Measurements from ENCODE around the gene FN3K. TPM values are rescaled to one million over a fixed set of nuclear protein-coding genes. Genes with fewer than 3 reads are reported as not detected.

The FN3K gene
- total and polyA plus RNA-seq, 2 of the 4 experiments (the other 2 are of a cell fraction): 0.90 to 2.9 TPM

DNA sequence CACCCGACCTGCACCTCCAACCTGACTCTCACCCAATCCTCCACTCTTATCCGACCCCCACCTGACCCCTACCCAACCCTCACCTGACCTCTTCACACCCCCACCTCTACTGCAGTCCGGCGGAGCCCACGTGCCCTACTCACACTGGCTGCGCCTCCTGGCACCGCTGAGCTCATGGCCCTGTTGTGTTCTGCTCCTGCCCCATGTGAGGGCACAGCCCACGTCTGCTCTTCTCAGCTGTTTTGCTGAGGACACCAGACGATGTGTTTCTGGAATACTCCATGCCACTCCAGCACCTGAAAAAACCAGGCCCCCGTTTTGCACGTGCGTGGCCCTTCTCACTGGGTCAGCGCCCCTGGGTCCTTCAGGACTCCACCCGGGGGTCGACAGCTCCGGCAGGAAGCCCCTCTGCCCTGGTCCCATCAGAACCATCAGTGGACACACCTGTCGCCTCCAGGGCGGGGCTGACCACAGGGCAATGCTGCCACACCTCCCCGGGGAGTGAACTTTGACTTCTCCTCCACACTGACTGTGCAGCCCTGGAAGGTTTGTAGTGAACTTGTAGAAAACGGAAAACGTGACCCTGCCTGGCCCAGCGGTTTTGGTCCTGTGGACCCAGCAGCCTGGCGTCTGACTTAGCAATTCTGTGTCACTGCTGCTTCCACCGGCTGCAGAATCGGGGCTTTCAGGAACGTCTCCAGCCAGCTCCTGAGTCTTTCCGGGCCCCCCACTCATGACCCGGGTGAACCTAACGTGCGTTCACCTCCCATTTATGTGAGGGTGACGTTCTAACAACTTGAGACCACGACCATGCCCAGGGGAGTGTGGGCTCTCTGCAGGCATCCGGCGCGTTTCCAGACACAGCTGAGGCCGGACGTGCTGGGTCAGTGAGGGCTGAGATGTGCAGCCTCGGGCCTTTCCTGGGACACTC lies 31.2 kb upstream of the FN3K start:
- no peak overlapping the region for H2BK5ac ChIP-seq (ENCODE audit: low read depth, low read length, poor library complexity, severe bottlenecking)
- ChIA-PET CTCF (no interaction called here), POLR2A (ENCODE audit: unreplicated experiment) (no interaction called here)
- no peak overlapping the region for H4K91ac ChIP-seq (ENCODE audit: insufficient read depth, low read depth, low read length)
- no TSS peak for BruUV-seq (replicated peaks)
- peaks cover 8% of the 10 kb centered on the region; the same call in 1 of the 2 replicates for H3K27me3 ChIP-seq (ENCODE audit: control insufficient read depth, insufficient read depth, low read length)
- H2AK5ac ChIP-seq (ENCODE audit: low read depth, low read length): no peak overlapping the region
- H3K14ac ChIP-seq (replicated peaks; ENCODE audit: low read depth, low read length): no peak overlapping the region
- H3K36me3 ChIP-seq (ENCODE audit: control insufficient read depth, insufficient read depth, low read length): no peaks in the 10 kb centered on the region
- H3K9me1 ChIP-seq (ENCODE audit: insufficient read depth, low read length): peaks cover 3% of the 10 kb centered on the region
- H3K4me3 ChIP-seq (ENCODE audit: insufficient read depth, low read depth, low read length): no peak overlapping the region
- no peaks in the 10 kb centered on the region for H3K79me1 ChIP-seq (ENCODE audit: low read depth in 1 of 2, low read length in 2 of 2)
- peaks cover under 1% of the 10 kb centered on the region; the same call in 1 of the 2 replicates for H3K4me1 ChIP-seq (ENCODE audit: control insufficient read depth, insufficient read depth, low read length)
- no peak overlapping the region for H3K9ac ChIP-seq (ENCODE audit: low read depth, low read length)
- H2BK20ac ChIP-seq (ENCODE audit: low read depth, low read length): no peak overlapping the region
- no peak for TF ChIP-seq SMC3 (IDR thresholded peaks at IDR 0.05; ENCODE audit: low read depth, low read length)
- TF ChIP-seq POLR2A (IDR thresholded peaks at IDR 0.05; ENCODE audit: low read depth, low read length): no peak
- no peak for TF ChIP-seq BHLHE40 (IDR thresholded peaks at IDR 0.05; ENCODE audit: low read depth, low read length)
- TF ChIP-seq RFX5 (IDR thresholded peaks at IDR 0.05; ENCODE audit: low read depth, low read length): no peak
- TF ChIP-seq CHD1 (IDR thresholded peaks at IDR 0.05; ENCODE audit: low read depth, low read length): no peak
- no peaks in the 10 kb centered on the region for H4K20me1 ChIP-seq (ENCODE audit: insufficient read depth, low read length)
- intact Hi-C loops (cut with micrococcal nuclease) (no loop called here), in situ Hi-C loops (cut with MboI; ENCODE audit: low sequenced_read_pairs) (no loop called here), dilution Hi-C loops (cut with HindIII; ENCODE audit: low sequenced_read_pairs, unreplicated experiment) (no loop called here)
- no peaks in the 10 kb centered on the region for H3K9me3 ChIP-seq (ENCODE audit: control insufficient read depth, insufficient read depth, low read length)
- DNase-seq (no peak), ATAC-seq (ENCODE audit: low read depth) (no peak)
- no peak overlapping the region for H2BK15ac ChIP-seq (ENCODE audit: low read depth, low read length)
- no peak overlapping the region for H3K18ac ChIP-seq (ENCODE audit: low read depth, low read length)
- 61% methylated on average over 14 of the region's 38 CpGs; no CpG with 5 or more reads in 1 of the 2 experiments for WGBS, 2 experiments (ENCODE audit: extremely low coverage in 2 of 2, insufficient read length in 1 of 2)
- no peak overlapping the region for H4K5ac ChIP-seq (ENCODE audit: low read depth, low read length)
- H2BK120ac ChIP-seq (ENCODE audit: low read depth, low read length): no peak overlapping the region
- H3K27ac ChIP-seq (ENCODE audit: insufficient read depth, low read length): no peak overlapping the region
- H4K8ac ChIP-seq (ENCODE audit: low read depth in 2 of 2, low read length in 2 of 2): no peak overlapping the region
- no peak overlapping the region for H2AK9ac ChIP-seq (replicated peaks; ENCODE audit: low read depth, low read length, poor library complexity)
- no peak overlapping the region for H3K4me2 ChIP-seq (ENCODE audit: low read depth, low read length)
- peak overlapping the region; percentile 32 for H2AFZ ChIP-seq (replicated peaks; ENCODE audit: low read length, poor library complexity)
- H3K56ac ChIP-seq (ENCODE audit: extremely low read depth, insufficient read depth, low read length): no peak overlapping the region
- H3K23ac ChIP-seq (ENCODE audit: low read depth, low read length): no peak overlapping the region
- no peak overlapping the region for H3K4ac ChIP-seq (ENCODE audit: low read depth, low read length)
